K562 (cell line): ENCODE data around the gene GOLGA8K. TPM values are rescaled to one million over a fixed set of nuclear protein-coding genes. Genes with fewer than 3 reads are reported as not detected.
"Not testable (repeated sequence)": the region's sequence is repeated elsewhere in the genome, so short reads cannot be mapped to it uniquely, and the experiment has no call there.

Experiments used
- ATAC-seq: fragments of 200-7000 bp; cut with Tn5 transposase; 3 replicates; pipeline ENCODE4 v1.9.1; 2020; ENCODE audit warnings: moderate library complexity
- BruUV-seq: library from RNA; stranded (reverse); fragments of 400-500 nt; replicated peaks from 2 replicates; lab custom pipeline; 2021; lab: Mats Ljungman, UMichigan
- CTCF ChIA-PET: fragments of 300-600 bp; formaldehyde crosslinking; extraction: SDS; loops from one replicate; lab custom pipeline; 2021; ENCODE audit warnings: low intra/inter-chr PET ratio; lab: Yijun Ruan, JAX
- POLR2A ChIA-PET: fragments of 300-600, 350-650 bp; sonication (Branson Sonifier 250); formaldehyde crosslinking; extraction: SDS; loops from one replicate; lab custom pipeline; 2021; ENCODE audit warnings: antibody characterized with exemption, inconsistent platforms; lab: Yijun Ruan, JAX
- DNase-seq, 4 experiments: peaks; one replicate each; pipeline versions ENCODE4 v3.0.0 to v3.0.0-alpha.2; 2011 to 2018; ENCODE audit warnings: low spot score in 3 of 4, mixed read lengths in 3 of 4; ENCODE audit errors: extremely low read depth in 1 of 4
- FAIRE-seq: peaks from 2 replicates; lab custom pipeline; 2011; peaks lifted over from hg19 to GRCh38; lab: Jason Lieb, UNC
- H2AFZ ChIP-seq: 2 replicates; pipeline ENCODE4 v1.6.0; 2011; ENCODE audit warnings: low read depth, low read length, control low read depth, inconsistent platforms
- H3K27ac ChIP-seq: fragments of 200-600 bp; 3 replicates; pipeline ENCODE4 v1.8.0; 2011; ENCODE audit warnings: low read depth, mild to moderate bottlenecking, control low read depth, inconsistent platforms, low read length, moderate library complexity, mixed read lengths; ENCODE audit errors: extremely low read depth
- H3K27me3 ChIP-seq, 2 experiments: fragments of 300-600 bp in 1 of 2; 2 replicates in 1 of 2; 3 replicates in 1 of 2; pipeline versions ENCODE4 v1.6.0 to v1.8.0; 2011; ENCODE audit warnings: inconsistent platforms in 2 of 2, low read length in 2 of 2, mild to moderate bottlenecking in 1 of 2, mixed read lengths in 1 of 2, moderate library complexity in 1 of 2; ENCODE audit not compliant: control insufficient read depth in 2 of 2, insufficient read depth in 2 of 2
- H3K36me3 ChIP-seq: fragments of 300-600 bp; 3 replicates; pipeline ENCODE4 v1.8.0; 2011; ENCODE audit warnings: mild to moderate bottlenecking, low read length, inconsistent platforms; ENCODE audit not compliant: control insufficient read depth, insufficient read depth
- H3K4me1 ChIP-seq, 2 experiments: fragments of 200-600 bp in 1 of 2; replicated peaks in 1 of 2; 2 replicates in 1 of 2; 3 replicates in 1 of 2; pipeline versions ENCODE4 v1.5.1 to v1.8.0; 2011; ENCODE audit warnings: inconsistent platforms in 2 of 2, low read length in 2 of 2, mild to moderate bottlenecking in 1 of 2, mixed read lengths in 1 of 2, moderate library complexity in 1 of 2; ENCODE audit not compliant: control insufficient read depth in 2 of 2, insufficient read depth in 2 of 2
- H3K4me2 ChIP-seq: 2 replicates; pipeline ENCODE4 v1.6.1; 2011; ENCODE audit warnings: low read length, control low read depth, inconsistent platforms, mixed read lengths; ENCODE audit not compliant: insufficient read depth
- H3K4me3 ChIP-seq: fragments of 200-600 bp; sonication (generic), shearing (Covaris generic); 2 replicates; pipeline ENCODE4 v1.5.1; 2016; ENCODE audit warnings: control low read depth, inconsistent platforms
- H3K79me2 ChIP-seq: fragments of 200-600 bp; 3 replicates; pipeline ENCODE4 v1.8.0; 2011; ENCODE audit warnings: low read length, inconsistent platforms; ENCODE audit not compliant: control insufficient read depth, insufficient read depth
- H3K9ac ChIP-seq, 2 experiments: 2 replicates each; pipeline versions ENCODE4 v1.6.0 to v1.6.1; 2011; ENCODE audit warnings: low read depth in 2 of 2, low read length in 2 of 2, control low read depth in 1 of 2, inconsistent platforms in 1 of 2, mild to moderate bottlenecking in 1 of 2, mixed read lengths in 1 of 2; ENCODE audit not compliant: insufficient read depth in 1 of 2
- H3K9me1 ChIP-seq: one replicate; pipeline ENCODE4 v1.6.0; 2011; ENCODE audit warnings: inconsistent platforms, mild to moderate bottlenecking, low read length, moderate library complexity; ENCODE audit not compliant: control insufficient read depth, insufficient read depth
- H3K9me3 ChIP-seq: replicated peaks from 2 replicates; pipeline ENCODE4 v1.5.1; 2011; ENCODE audit warnings: low read depth, low read length, inconsistent platforms; ENCODE audit not compliant: control insufficient read depth, insufficient read depth
- H4K20me1 ChIP-seq: replicated peaks from 2 replicates; pipeline ENCODE4 v1.6.1; 2011; ENCODE audit warnings: low read length, inconsistent platforms, mixed read lengths; ENCODE audit not compliant: control insufficient read depth, insufficient read depth
- WGBS: fragments of 100-300 bp; shearing (Covaris generic); methylation state at CpG from one replicate; pipeline ENCODE4 v1.1.6; 2016; ENCODE audit warnings: low coverage, mixed read lengths; ENCODE audit not compliant: insufficient coverage; ENCODE audit errors: missing lambda C conversion rate; 5-methylcytosine and 5-hydroxymethylcytosine counted together
- in situ Hi-C: fragments of 300-500 bp; cut with MboI; formaldehyde crosslinking; loops from 4 replicates; pipeline ENCODE4 v1.15.0; 2018; ENCODE audit warnings: inconsistent platforms, mixed read lengths
- intact Hi-C: fragments of 100-400 bp; cut with micrococcal nuclease; formaldehyde crosslinking; loops from 2 replicates; pipeline ENCODE4 v1.14.2; 2022
- polyA plus RNA-seq, 8 experiments: library from polyadenylated mRNA; depleted of rRNA in 4 of 8; stranded (reverse) in 5 of 8; unstranded in 3 of 8; fragments of >200 nt; fragmentation: Nextera tagmentation in 2 of 8; fragmentation: Illumina TruSeq in 1 of 8; extraction: Ambion mirVana in 2 of 8; extraction: Trizol in 1 of 8; gene quantifications; 2 replicates each; pipeline versions ENCODE4 v1.2.1 to v1.2.3, GENCODE V29; 2011 to 2014; ENCODE audit warnings: inconsistent platforms in 1 of 8, missing spikeins in 1 of 8
- total RNA-seq, 7 experiments: library from RNA; depleted of rRNA in 6 of 7; stranded (reverse); fragments of >200 nt in 6 of 7; fragmentation: Illumina TruSeq in 2 of 7; extraction: Trizol in 2 of 7; gene quantifications; 2 replicates each; pipeline versions ENCODE4 v1.2.1 to v1.2.3, GENCODE V29; 2011 to 2021; ENCODE audit warnings: low replicate concordance in 1 of 7

The GOLGA8K gene
- total and polyA plus RNA-seq, 9 of the 15 experiments (the other 6 are each of a cell fraction or from before 2014, with no cell fraction given) = 0.32 TPM; not detected in 8

DNA sequence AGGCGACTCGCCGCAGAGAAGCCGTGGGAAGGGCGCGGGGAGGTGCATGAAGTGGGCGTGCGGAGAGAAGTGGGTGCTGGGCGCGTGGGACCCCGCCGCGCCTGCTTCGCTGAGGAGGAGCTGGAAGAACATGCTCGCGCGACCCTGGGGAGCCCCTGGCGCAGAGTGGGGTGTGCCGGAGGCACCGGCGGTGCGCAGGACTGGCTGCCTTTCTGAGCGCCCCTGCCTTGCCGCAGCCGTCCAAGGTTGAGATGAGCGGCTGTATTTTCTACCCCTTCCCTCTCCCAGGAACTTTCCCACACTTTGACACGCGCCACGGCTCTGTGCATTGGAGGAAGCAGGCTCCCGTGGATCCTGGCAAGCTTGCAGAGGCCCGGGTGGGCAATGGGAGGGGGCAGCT is 56.1 kb downstream of the GOLGA8K start:
- H3K4me3 ChIP-seq, H3K36me3 ChIP-seq, ATAC-seq, H3K27ac ChIP-seq, H3K9me3 ChIP-seq, H3K9me1 ChIP-seq, H3K4me2 ChIP-seq, H3K79me2 ChIP-seq, H3K27me3 ChIP-seq, BruUV-seq, CTCF ChIA-PET, POLR2A ChIA-PET, in situ Hi-C loops, DNase-seq, FAIRE-seq, H3K9ac ChIP-seq, H3K4me1 ChIP-seq, H4K20me1 ChIP-seq, H2AFZ ChIP-seq, intact Hi-C loops: not testable (repeated sequence)
- WGBS = no CpG with 5 or more reads among the region's 31 CpGs

DNA sequence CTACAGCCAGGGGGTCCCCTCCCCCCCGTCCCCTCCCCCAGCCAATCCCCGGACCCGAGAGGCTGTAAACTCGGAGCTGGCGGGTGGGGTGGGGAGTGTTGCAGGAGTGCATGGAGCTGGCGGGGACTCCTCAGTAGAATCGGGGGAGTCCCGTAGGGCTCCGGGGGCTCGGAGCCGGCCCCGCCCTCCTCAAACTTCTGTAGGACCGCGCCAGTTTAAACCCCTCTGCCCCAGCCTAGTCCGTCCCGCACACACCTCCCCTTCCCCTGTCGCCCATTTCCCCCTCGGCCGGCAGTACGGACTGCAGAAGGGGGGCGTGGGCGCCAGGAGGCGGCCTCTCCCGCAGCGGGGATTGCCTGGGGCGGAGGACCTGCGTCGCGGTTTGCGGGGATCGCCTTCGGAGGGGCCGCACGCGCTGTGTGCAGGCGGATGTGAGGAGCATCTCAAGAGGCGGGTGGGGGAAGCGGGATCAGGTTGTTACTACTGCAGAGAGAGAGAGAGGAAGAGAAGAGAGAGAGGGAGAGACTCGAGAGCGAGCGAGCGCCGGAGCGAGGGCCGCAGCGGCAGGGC is 57.0 kb downstream of the GOLGA8K start:
- in situ Hi-C loops, ATAC-seq, H2AFZ ChIP-seq, H3K9me3 ChIP-seq, POLR2A ChIA-PET, H3K27me3 ChIP-seq, H3K4me3 ChIP-seq, H3K9me1 ChIP-seq, CTCF ChIA-PET, H3K9ac ChIP-seq, BruUV-seq, intact Hi-C loops, H4K20me1 ChIP-seq, H3K27ac ChIP-seq, DNase-seq, H3K36me3 ChIP-seq, H3K79me2 ChIP-seq, FAIRE-seq, H3K4me1 ChIP-seq, H3K4me2 ChIP-seq: not testable (repeated sequence)
- no CpG with 5 or more reads among the region's 46 CpGs for WGBS

DNA sequence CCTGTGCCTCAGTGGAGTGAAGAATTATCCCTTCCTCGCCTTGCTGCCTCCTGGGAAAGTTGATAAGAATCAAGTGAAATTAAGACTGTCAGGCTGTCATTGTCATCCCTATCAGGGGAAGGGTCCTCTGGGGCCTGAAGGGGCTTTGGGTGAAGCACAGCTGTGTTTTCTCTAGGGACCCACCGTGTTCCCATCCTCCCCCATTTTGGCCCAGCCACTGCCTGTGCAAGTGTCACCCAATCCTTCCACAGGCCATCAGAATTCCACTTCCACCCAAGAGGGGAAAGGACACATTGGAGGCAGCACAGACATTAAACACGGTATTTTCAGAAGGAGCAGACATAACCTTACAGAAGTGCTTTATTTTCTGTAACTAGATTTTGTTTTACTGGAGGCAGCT is 59.2 kb downstream of the GOLGA8K start:
- H3K9ac ChIP-seq, H3K27ac ChIP-seq, H3K9me3 ChIP-seq, H3K36me3 ChIP-seq, ATAC-seq, DNase-seq, H2AFZ ChIP-seq, H3K4me2 ChIP-seq, intact Hi-C loops, H3K27me3 ChIP-seq, in situ Hi-C loops, H3K4me3 ChIP-seq, H3K9me1 ChIP-seq, H4K20me1 ChIP-seq, H3K4me1 ChIP-seq, CTCF ChIA-PET, BruUV-seq, FAIRE-seq, POLR2A ChIA-PET, H3K79me2 ChIP-seq: not testable (repeated sequence)
- 0% methylated on average over 1 of the region's 3 CpGs for WGBS
